SU-DHL-6 (cell line): ENCODE measurements around the gene GPI.

ENCODE experiments used
- H2AFZ ChIP-seq: fragments of 200-600 bp; sonication (generic); 2 replicates; pipeline ENCODE4 v1.6.1; 2014; ENCODE audit warnings: low read depth, mild to moderate bottlenecking, moderate library complexity, mixed read lengths, antibody characterized with exemption, low read length; ENCODE audit not compliant: severe bottlenecking
- H3F3A ChIP-seq: fragments of 200-600 bp; shearing (Covaris generic); 2 replicates; pipeline ENCODE4 v1.6.0; 2016; ENCODE audit warnings: antibody characterized with exemption, mild to moderate bottlenecking; ENCODE audit not compliant: insufficient read depth
- H3K27ac ChIP-seq: fragments of 200-600 bp; sonication (generic); 2 replicates; pipeline ENCODE4 v1.5.1; 2016; ENCODE audit warnings: low read depth, mild to moderate bottlenecking, low read length, moderate library complexity, mixed read lengths
- H3K27me3 ChIP-seq: fragments of 200-600 bp; sonication (generic), shearing (Covaris generic); 2 replicates; pipeline ENCODE4 v1.6.0; 2014; ENCODE audit warnings: mild to moderate bottlenecking, low read length
- H3K36me3 ChIP-seq: fragments of 200-600 bp; sonication (generic); 2 replicates; pipeline ENCODE4 v1.6.1; 2014; ENCODE audit warnings: mild to moderate bottlenecking, low read length, mixed read lengths
- H3K4me2 ChIP-seq: fragments of 300-600, 200-600 bp; shearing (Covaris generic), sonication (generic); 2 replicates; pipeline ENCODE4 v1.6.0; 2014; ENCODE audit warnings: low read length, low read depth, mild to moderate bottlenecking; ENCODE audit not compliant: poor library complexity, severe bottlenecking
- H3K4me3 ChIP-seq: fragments of 200-600 bp; sonication (generic); 2 replicates; pipeline ENCODE4 v1.5.1; 2014; ENCODE audit warnings: antibody characterized with exemption, low read length, mild to moderate bottlenecking, mixed read lengths; ENCODE audit not compliant: insufficient read depth, poor library complexity, severe bottlenecking
- H3K79me2 ChIP-seq: fragments of 200-600 bp; sonication (generic); 2 replicates; pipeline ENCODE4 v1.6.1; 2014; ENCODE audit warnings: mild to moderate bottlenecking, low read length, moderate library complexity; ENCODE audit not compliant: insufficient read depth
- H3K9ac ChIP-seq: fragments of 200-600 bp; sonication (generic); 2 replicates; pipeline ENCODE4 v1.7.0; 2014; ENCODE audit warnings: mild to moderate bottlenecking, low read length
- H3K9me2 ChIP-seq: fragments of 200-600 bp; sonication (generic); replicated peaks from 2 replicates; pipeline ENCODE4 v1.6.1; 2014; ENCODE audit warnings: low read length; ENCODE audit not compliant: insufficient read depth
- H3K9me3 ChIP-seq: fragments of 200-600 bp; sonication (generic); 2 replicates; pipeline ENCODE4 v1.6.1; 2014; ENCODE audit warnings: low read length, mixed read lengths; ENCODE audit not compliant: insufficient read depth
- H4K20me1 ChIP-seq: fragments of 200-600 bp; sonication (generic); 2 replicates; pipeline ENCODE4 v1.6.1; 2014; ENCODE audit warnings: low read depth, mild to moderate bottlenecking, antibody characterized with exemption, low read length, moderate library complexity, mixed read lengths
- EZH2phosphoT487 ChIP-seq: fragments of 200-600 bp; sonication (generic), shearing (Covaris generic); conservative IDR thresholded peaks from 2 replicates; pipeline ENCODE4 v1.6.1; 2018; ENCODE audit warnings: mild to moderate bottlenecking, antibody characterized with exemption, low read length, moderate library complexity, mixed read lengths
- TF ChIP-seq, protein P1 (sequence below): fragments of 200-600 bp; sonication (generic); IDR thresholded peaks from one replicate; pipeline ENCODE4 v1.5.1; 2017; ENCODE audit warnings: antibody characterized with exemption, mild to moderate bottlenecking, low read length, moderate library complexity; ENCODE audit not compliant: insufficient read depth, poor library complexity, severe bottlenecking

Gene GPI

DNA sequence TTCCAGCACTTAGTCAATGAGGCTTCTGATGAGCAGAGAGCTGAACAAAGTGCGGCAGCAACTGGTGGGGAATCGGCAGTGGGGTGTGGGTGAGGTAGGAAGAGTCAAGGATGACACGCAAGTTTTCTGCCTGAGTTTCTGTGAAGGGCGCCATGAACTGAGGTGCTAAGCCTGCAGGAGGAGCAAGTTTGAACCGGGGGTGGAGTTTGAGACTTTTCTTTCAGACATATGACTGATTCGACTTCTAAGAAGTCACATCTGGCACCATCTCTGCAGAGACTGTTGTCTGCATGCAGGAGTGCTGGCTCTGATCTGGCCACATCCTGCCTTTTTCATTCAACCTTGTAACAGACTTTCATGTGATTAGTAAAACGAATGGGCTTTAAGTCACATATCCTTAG, 14.8 kb upstream of the GPI start:
- Histone ChIP-seq H3K4me3 (no peak overlapping the region), H3K27ac (no peak overlapping the region), H3K27me3 (no peaks in the 10 kb centered on the region), H3K9me2 (no peaks in the 10 kb centered on the region), H2AFZ (no peak overlapping the region), H3K9ac (no peak overlapping the region), H3F3A (no peaks in the 10 kb centered on the region), H3K4me2 (no peak overlapping the region), H3K36me3 (no peaks in the 10 kb centered on the region), H3K79me2 (no peaks in the 10 kb centered on the region), H3K9me3 (no peaks in the 10 kb centered on the region), H4K20me1 (no peaks in the 10 kb centered on the region)
- TF ChIP-seq EZH2phosphoT487 = no peak
- TF ChIP-seq, protein P1, sequence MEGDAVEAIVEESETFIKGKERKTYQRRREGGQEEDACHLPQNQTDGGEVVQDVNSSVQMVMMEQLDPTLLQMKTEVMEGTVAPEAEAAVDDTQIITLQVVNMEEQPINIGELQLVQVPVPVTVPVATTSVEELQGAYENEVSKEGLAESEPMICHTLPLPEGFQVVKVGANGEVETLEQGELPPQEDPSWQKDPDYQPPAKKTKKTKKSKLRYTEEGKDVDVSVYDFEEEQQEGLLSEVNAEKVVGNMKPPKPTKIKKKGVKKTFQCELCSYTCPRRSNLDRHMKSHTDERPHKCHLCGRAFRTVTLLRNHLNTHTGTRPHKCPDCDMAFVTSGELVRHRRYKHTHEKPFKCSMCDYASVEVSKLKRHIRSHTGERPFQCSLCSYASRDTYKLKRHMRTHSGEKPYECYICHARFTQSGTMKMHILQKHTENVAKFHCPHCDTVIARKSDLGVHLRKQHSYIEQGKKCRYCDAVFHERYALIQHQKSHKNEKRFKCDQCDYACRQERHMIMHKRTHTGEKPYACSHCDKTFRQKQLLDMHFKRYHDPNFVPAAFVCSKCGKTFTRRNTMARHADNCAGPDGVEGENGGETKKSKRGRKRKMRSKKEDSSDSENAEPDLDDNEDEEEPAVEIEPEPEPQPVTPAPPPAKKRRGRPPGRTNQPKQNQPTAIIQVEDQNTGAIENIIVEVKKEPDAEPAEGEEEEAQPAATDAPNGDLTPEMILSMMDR = no peak

DNA sequence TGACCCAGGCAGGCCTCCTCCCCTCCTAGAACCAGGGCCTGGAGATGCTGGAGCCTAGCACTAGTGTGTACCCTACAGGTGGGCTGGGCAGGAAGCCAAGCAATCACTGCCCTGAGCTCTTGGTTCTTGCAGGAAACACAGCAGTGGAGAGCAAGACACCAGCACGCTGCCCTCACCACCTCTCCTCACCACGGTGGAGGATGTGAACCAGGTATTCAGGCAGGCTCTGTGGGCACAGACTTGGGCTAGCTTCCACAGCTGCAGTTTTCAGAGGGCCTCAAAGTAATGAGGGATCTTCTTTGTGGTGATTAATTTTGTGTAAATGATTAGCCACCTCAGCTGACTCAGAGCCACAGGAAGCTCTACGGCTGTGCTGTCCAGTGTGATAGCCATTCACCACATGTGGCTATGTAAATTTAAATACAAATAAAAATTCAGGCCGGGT, 13.6 kb upstream of the GPI start:
- no peaks in the 10 kb centered on the region for H3K36me3 ChIP-seq
- no peaks in the 10 kb centered on the region for H4K20me1 ChIP-seq
- H3K9me2 ChIP-seq = no peaks in the 10 kb centered on the region
- no peak overlapping the region for H3K9ac ChIP-seq
- H2AFZ ChIP-seq = no peak overlapping the region
- no peak overlapping the region for H3K4me2 ChIP-seq
- H3K79me2 ChIP-seq = no peaks in the 10 kb centered on the region
- 0 out of 2 replicates have a peak, but pooled peaks cover under 1% of the 10 kb centered on the region for H3F3A ChIP-seq
- TF ChIP-seq, protein P1 = no peak
- no peaks in the 10 kb centered on the region for H3K27me3 ChIP-seq
- no peak overlapping the region for H3K27ac ChIP-seq
- H3K9me3 ChIP-seq = no peaks in the 10 kb centered on the region
- no peak overlapping the region for H3K4me3 ChIP-seq

DNA sequence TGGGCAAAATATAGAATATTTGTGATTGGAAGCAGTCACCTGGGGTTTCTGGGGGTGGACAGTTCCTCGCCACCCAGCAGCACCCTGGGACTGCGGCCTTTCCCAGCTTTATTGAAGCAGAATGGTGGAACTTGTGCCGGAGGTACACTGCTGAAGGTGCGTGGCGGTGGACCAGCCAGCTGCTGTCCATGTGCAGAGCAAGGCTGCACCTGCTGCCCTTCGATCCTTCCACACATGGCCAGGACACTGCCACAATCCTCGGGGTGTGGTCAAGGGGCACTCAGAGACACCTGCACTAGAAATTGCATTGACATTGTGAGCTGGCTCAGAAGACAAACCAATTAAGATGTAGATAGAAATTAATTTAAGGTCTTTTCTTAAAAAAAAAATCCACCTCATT, 11.4 kb upstream of the GPI start:
- no peak for TF ChIP-seq EZH2phosphoT487
- no peak overlapping the region for H3K27ac ChIP-seq
- no peak overlapping the region for H2AFZ ChIP-seq
- 0 out of 2 replicates have a peak, but pooled peaks cover 3% of the 10 kb centered on the region for H3F3A ChIP-seq
- no peaks in the 10 kb centered on the region for H3K27me3 ChIP-seq
- H3K4me3 ChIP-seq = no peak overlapping the region
- H3K9me2 ChIP-seq = no peaks in the 10 kb centered on the region
- H3K9me3 ChIP-seq = no peaks in the 10 kb centered on the region
- no peak overlapping the region for H3K9ac ChIP-seq
- H3K36me3 ChIP-seq = no peaks in the 10 kb centered on the region
- H4K20me1 ChIP-seq = no peaks in the 10 kb centered on the region
- no peaks in the 10 kb centered on the region for H3K79me2 ChIP-seq
- H3K4me2 ChIP-seq = no peak overlapping the region

DNA sequence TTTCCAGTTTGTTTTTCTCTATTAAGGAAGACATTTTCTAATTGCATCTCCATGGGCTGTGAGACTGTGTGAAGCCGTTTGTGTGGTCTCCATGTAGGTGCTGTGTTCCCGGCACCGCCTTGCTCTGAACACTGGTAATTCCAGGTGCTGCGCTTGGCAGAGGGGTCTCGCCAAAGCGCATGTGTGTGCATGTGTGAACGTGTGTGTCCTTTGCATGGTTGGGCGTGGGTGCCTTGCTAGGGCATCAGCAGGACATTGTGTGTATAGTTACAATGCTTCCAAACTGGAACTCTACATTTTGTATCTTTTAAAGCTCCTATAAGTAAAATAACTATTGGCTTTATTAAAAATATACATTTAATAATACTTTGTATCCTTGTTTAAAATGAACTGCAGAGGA, 9.8 kb upstream of the GPI start:
- no peak for TF ChIP-seq EZH2phosphoT487
- TF ChIP-seq, protein P1 = no peak
- no peaks in the 10 kb centered on the region for H3K27me3 ChIP-seq
- H3K9me3 ChIP-seq = no peaks in the 10 kb centered on the region
- H4K20me1 ChIP-seq = no peaks in the 10 kb centered on the region
- no peak overlapping the region for H3K4me2 ChIP-seq
- H3K27ac ChIP-seq = no peak overlapping the region
- no peaks in the 10 kb centered on the region for H3K36me3 ChIP-seq
- no peaks in the 10 kb centered on the region for H3K79me2 ChIP-seq
- H3K9ac ChIP-seq = no peak overlapping the region
- H3K4me3 ChIP-seq = no peak overlapping the region
- H2AFZ ChIP-seq = no peak overlapping the region
- no peaks in the 10 kb centered on the region for H3K9me2 ChIP-seq
- H3F3A ChIP-seq = peaks cover 11% of the 10 kb centered on the region
